NCI-H2081 (cell line): ENCODE data around the gene GRK1.
"Not testable (repeated sequence)": the region's sequence is repeated elsewhere in the genome, so short reads cannot be mapped to it uniquely, and the experiment has no call there.

ENCODE experiments used
- DNase-seq, 2 experiments: peaks; one replicate each; lab custom pipeline; 2025; lab: John Stamatoyannopoulos, UW

The GRK1 gene

DNA sequence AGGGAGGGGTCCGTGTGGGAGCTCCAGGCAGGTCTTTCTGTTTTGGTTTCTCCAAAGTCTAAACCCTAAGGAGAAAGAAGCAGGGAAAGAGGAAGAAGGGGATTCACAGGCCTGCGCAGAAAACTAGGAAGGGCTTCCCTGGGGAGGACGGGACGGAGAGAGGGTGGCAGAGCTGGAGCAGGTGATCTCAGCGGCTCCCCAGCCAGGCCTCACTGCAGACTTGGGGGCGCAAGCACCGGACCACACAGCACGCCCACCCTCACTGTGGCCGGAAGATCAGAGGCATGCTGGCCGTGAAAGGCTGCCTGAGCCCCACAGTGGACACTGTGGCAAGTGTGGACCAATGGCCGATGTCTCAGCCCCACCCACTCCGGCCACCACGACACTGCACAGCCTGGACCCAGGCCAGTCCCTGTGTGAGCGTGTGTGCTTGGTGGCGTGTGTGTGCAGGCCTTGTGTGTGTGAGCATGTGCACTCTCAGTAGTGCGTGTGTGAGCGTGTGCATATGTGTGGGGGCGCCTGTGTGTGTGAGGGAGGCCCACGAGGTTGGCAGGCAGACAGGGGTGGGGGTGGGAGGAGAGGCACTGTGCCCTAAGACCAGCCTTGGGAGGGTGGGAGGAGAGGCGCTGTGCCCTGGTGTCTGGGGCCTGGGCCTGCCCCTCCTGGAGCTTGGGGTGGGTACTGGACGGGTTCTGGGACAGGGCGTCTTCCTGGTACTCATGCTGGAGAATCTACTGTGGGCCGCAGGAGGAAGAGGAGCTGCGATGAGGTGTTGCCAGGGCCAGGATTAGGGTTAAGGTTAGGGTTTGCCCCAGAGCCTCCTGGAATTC, 76.6 kb downstream of the GRK1 start:
- no peak for DNase-seq

DNA sequence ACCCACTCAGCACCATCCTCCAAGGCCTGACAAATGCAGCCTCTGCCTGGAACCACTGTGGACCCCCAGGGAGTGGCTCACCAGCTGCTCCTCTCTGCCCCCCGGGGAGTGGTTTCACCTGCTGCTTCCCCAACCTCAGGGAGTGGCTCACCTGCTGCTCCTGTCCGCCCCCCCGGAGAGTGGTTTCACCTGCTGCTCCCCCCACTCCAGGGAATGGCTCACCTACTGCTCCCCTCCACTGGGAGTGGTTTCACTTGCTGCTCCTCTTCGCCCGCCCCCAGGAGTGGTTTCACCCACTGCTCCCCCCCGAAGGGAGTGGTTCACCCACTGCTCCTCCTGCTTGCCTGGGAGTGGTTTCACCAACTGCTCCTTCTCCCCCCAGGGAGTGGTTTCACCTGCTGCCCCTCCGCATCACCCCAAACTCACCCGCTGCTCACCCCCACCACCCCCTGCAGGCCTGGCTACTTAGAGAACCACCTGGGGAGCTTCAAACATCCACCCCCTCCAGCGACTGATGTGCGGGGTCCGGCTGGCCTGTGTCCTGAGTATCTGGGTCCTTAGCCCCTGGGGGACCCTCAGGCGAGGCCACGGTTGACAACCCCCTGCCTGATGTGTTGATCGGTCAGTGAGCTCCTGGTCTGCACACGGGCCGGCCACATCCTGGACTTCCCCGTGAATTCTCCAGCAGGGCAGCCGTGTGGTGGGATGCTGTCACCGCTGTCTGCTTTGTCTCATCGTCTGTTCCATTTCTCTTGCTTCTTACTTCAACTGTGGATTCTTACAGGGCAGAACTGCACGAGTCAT, 77.4 kb downstream of the GRK1 start:
- peak; percentile 43 to 65 for DNase-seq

DNA sequence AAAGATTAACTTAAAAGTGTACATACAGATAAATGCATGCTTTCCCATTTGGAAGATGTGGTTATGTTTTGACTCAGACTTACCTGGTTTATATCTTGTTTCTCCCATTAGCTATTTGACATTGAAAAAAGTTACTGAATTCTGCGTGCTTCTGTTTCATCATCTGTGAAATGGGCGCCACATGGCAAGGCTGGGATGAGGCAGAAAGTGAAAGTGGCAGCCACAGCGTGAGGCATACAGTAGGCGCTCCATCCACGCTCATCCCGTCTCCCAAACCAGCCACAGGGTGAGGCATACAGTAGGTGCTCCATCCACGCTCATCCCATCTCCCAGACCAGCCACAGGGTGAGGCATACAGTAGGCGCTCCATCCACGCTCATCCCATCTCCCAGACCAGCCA, 78.0 kb downstream of the GRK1 start:
- no peak for DNase-seq

DNA sequence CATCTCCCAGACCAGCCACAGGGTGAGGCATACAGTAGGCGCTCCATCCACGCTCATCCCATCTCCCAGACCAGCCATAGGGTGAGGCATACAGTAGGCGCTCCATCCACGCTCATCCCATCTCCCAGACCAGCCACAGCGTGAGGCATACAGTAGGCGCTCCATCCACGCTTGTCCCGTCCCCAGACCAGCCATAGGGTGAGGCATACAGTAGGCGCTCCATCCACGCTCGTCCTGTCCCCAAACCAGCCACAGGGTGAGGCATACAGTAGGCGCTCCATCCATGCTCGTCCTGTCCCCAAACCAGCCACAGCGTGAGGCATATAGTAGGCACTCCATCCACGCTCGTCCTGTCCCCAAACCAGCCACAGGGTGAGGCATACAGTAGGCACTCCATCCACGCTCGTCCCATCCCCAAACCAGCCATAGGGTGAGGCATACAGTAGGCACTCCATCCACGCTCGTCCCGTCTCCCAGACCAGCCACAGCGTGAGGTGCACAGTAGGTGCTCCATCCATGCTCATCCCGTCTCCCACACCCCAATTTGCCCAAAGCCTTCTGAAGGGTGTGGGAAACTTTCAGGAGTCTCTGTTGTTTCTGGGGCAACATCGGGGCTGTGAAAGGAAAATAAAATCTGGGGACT, 78.6 kb downstream of the GRK1 start:
- DNase-seq = not testable (repeated sequence)

DNA sequence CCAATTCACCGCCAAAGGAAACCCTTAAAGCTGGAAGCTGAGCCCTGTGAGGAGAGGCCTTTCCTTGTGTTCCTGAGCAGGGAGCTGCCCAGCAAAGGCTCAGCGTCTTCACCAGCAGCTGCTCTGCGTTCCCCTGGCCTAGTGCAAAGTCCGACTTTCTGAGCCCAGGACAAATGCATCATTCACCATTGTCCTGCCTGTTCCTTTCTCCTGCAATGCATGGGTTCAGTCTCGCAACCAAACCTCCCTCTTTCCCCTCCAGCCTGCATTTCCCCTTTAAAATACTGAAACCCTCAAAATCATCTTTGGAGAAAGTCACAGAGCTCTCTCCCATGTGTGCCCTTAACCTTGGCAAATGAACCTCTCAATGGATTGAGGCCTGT, 79.1 kb downstream of the GRK1 start:
- DNase-seq = no peak

DNA sequence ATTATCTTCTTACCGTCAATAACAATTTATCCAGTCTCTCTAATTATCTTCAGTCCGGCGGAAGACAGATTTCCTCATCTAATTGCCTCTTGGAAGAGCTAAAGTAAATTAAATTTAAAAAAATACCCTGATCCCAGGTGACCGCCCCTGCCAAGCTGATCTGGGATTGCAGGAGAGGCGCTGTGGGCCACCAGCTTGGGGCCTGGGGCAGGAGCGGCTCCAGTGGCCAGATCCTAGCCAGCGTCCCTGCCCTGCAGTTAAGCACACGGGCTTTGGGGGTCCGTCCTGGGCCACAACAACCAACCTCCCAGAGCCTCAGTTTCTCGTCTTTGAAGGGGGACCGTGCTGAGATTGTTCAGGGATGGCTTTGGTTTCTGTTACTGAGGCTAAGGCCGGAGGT, 79.7 kb downstream of the GRK1 start:
- no peak for DNase-seq

DNA sequence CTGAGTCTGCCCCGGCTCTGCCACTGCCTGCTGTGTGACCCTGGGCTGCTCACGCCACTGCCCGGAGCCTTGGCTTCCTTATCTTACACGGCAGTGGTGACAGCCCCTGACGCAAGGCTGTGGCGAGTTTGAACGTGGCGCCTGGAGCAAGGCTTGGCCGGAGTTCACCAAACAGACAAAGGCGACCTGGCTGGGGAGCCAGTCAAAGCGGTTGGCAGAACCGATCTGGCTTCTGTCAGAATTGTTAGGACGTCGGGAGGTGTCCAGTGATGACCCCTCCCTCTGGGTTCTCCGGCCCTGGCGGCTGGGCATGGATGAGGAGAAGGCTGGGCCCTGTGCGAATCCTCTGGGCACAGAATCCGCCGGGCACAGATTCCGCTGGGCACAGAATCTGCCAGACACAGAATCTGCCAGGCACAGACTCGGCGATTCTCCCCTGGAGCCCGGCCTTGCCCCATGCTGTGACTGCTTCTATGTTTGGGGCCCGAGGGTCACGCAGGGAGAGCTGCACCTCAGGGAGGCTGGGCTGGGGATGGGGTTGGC, 80.3 kb downstream of the GRK1 start:
- DNase-seq = no peak

DNA sequence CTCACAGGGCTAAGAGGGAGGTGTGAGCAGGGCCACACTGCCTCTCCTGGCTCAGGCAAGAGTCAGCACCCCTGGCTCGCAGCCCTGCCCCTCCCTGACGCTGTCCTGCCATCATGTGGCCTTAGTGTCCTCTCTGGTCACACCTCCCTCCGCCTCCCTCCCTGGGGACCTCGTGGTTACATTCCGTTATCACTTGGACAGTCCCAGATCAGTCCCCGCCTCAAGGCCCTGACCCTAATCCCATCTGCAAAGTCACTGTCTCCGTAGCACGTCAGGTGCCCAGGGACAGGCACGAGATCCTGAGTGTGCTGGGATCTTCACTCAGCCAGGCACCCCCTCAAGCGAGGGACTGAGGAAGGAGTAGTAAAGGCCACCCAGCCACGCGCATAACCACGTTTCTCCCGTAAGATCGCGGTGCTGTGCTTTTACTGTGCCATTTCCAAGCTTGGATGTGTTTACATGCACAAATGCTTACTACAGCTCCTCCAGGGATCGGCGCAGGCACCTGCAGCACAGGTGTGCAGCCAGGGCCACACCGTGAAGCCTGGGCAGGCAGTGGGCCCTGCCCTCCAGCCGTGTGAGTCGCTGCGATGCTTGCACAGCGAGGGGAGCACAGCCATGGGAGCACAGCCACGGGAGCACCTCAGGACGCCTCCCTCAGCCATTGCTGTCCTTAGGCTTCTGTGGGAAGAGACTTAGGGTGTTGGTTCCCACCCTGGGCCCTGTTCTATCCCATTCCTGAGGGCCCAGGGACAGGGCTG, 81.3 kb downstream of the GRK1 start:
- no peak for DNase-seq

DNA sequence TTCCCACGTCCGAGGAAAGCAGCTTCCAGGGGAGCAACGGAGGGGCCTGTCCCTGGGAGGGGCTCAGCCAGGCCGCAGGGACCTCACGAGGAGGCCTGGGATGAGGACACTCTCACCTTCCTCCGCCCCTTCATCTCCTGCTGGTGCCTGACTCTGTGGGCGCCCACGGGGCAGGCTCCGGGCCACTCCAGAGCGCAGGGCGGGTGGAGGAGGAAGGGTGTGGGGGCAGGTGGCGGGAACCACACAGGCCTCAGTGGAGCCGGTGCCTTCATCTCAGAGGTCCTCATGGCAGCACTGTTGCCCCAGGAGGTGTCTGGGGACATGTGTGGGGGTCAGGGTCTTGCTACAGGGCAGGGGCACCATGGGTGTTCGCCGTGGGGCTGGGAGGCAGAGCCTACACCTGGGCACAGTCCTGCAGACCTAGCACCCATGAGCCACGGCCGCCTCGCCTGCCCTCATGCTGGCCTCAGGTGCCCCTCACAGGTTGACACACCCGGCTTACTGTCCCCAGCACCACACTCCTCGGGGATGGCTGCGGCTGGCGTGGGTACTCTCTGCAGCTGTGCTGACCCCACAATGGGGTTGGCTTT, 81.9 kb downstream of the GRK1 start:
- no peak for DNase-seq

DNA sequence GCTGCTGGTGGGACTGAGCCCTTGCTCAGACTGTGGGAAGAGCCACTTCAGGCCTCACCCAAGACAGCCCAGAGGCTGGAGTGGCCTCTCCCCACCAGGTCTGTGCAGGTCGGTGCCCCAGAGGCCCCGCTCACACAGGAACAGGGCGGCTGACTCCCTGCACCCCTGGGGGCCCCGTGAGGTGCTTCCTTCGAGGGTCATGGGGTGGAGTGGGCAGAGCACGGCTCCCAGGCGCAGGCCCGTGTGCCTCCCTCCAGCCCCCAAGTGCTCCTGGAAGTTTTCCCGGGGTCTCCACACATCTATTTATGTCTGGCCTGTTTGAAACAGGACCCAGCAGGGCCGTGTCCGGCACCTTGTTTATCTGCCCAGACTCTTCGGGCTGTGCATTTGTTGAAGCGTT, 82.5 kb downstream of the GRK1 start:
- DNase-seq = no peak

DNA sequence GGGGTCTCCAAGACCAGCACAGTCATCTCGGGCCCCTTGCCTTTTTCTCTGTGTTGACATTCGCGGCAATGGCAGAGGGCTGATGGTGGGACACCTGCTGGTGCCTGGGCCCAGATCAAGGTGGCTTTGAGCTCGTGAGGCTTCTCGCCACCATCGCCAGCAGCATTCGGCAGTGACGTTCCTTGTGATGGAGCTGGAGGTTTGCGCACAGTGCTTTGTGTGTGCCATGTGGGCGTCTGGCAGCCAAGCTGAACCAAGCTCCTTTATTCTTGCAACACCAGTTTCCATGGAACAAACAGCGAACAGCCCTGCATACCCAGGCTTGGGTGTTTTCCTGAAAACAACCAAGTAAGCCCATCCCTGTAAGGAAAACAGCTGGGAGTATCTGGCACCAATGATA, 82.9 kb downstream of the GRK1 start:
- no peak for DNase-seq

DNA sequence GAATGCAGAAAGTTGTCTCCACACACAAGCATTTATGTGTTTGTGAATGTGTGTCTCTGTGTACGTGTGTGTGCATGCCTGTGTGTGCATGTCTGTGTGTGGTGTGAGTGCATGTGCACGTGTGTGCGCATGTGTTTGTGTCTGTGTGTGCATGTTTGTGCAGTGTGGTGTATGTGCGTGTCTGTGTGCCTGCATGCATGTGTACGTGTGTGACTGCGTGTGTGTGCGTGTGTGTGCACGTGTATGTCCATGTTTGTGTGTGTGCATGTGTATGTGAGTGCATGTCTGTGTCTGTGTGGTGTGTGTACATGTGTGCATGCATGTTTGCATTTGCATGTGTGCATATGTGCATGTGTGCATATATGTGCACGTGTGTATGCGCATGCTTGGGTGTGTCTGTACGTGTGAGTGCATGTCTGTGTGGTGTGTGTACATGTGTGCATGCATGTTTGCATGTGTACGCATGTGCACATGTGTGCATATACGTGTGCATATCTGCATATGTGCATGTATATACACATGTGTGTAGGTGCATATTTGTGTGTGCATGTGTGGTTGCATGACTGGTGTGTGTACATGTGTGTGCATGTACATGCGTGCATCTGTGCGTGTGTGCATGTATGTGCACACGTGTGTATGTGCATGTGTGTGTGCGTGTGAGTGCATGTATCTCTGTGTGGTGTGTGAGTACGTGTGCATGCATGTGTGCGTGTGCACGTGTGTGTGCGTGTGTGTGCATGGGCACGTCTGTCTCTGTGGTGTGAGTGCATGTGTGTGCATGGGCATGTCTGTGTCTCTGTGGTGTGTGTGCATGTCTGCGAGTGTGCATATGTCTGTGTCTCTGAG, 83.8 kb downstream of the GRK1 start:
- DNase-seq = no peak

DNA sequence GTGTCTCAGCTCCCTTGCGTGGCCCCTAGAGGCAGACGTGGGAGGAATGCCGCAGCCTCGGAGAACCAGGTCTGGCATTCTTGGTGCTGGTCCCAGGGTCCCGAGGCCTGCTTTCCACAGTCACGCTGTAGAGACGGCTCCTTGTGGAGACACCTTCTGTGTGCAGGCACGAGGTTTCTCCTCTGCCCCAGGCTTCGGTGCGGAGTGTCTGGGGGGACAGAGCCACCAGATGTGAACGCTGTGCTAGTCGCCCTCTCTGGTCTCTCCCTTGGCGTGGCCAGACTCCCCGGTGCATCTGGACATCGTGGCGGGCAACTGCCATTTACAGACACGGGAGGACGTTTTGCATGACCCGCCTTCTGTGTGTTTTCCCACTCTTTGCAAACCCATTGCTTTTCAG, 84.5 kb downstream of the GRK1 start:
- DNase-seq = no peak

DNA sequence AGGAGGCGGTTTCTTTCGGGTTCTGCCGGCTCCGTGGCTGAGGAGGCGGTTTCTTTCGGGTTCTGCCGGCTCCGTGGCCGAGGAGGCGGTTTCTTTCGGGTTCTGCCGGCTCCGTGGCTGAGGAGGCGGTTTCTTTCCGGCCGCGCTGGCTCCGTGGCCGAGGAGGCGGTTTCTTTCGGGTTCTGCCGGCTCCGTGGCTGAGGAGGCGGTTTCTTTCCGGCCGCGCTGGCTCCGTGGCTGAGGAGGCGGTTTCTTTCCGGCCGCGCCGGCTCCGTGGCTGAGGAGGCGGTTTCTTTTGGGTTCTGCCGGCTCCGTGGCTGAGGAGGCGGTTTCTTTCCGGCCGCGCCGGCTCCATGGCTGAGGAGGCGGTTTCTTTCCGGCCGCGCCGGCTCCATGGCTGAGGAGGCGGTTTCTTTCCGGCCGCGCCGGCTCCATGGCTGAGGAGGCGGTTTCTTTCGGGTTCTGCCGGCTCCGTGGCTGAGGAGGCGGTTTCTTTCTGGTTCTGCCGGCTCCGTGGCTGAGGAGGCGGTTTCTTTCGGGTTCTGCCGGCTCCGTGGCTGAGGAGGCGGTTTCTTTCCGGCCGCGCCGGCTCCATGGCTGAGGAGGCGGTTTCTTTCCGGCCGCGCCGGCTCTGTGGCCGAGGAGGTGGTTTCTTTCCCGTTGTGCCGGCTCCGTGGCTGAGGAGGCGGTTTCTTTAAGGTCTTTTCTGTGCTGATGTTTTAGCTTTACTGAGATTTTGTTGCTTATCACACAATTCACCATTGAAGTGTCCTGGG, 85.4 kb downstream of the GRK1 start:
- not testable (repeated sequence) for DNase-seq

DNA sequence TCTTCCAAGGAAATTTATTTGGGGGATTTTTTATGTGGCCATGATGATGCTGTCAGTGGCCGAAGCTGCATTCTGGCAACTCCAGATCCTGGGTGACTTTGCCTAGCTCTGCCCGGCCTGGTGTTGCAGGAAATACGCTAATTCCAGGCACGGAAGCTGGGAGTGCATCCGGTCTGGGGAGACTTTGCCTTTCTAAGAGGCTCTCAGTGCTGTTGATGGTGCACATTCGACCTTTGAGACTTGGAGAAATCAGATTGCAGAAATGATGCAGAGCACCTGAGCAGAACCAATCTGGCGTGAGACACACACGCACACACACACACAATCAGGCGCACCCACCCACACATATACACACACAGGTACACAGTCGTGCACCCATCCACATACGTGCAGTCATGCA, 86.2 kb downstream of the GRK1 start:
- no peak for DNase-seq

DNA sequence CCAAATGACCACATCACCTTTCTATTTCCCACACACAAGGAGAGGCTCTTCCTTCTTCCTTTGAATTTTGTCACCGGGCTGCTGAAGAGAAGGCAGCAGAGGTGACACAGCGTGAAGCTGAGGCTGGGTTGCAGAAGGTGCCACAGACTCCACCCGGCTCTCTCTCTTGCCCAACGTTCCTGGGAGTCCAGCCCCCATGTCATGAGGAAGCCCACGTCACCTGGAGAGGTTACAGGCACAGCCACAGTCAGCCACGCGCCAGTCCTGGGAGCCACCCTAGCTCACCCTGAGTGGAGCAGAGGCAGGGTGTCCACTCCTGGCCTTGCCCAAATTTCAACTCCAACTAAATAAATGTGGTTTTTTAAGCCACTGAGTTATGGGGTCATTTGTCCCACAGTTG, 87.2 kb downstream of the GRK1 start:
- DNase-seq = no peak

DNA sequence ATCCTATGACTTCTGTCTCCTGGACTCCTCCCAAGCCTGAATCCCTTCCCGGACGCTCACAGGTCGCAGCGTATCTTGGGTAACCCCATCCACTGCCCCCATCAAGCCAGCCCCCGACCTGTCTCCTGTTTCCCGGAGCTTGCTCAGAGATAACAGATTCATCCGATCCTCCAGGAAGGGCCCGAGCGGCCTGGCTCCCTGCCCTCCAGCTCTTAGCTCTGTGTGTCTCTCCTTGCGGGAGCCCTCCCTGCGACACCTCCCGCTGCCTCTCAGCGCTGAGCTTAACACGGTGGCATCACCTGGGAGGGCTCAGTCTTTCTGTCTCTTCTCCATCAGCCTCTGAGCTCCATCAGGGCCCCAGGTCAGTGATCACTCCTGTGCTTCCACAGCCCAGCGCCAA, 87.7 kb downstream of the GRK1 start:
- no peak for DNase-seq

DNA sequence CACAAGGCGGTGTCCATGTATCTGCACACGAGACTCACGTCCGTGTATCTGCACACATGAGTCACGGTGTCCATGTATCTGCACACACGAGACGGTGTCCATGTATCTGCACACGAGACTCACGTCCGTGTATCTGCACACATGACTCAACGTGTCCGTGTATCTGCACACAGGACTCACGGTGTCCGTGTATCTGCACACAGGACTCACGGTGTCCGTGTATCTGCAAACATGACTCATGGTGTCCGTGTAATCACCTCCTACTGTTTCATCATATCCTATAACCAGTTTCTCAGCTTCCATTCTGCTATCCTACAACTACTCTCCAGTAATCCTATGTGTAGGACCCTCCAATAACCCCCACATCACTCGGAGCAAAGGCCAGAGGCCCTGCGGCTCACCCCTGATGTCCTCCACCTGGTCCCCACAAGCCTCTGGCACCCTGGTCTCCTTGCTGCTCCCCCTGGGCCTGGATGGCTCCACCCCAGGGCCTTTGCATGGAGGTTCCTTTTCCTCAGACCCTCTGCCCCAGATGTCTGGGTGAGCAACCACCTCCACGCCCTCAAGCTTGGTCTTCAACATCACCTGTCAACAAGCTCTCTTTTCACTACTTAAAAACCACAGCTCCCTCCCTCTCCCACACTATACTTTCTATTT, 89.5 kb downstream of the GRK1 start:
- no peak for DNase-seq
